OCI-LY7 (cell line): ENCODE data around the gene GALP.

Experiments
- EZH2phosphoT487 ChIP-seq: fragments of 200-600 bp; sonication (generic); IDR thresholded peaks from 2 replicates; pipeline ENCODE4 v1.6.1; 2018; ENCODE audit warnings: low read depth, borderline replicate concordance, mild to moderate bottlenecking, mixed run types, antibody characterized with exemption, low read length, moderate library complexity, mixed read lengths
- TF ChIP-seq, protein P1 (sequence below): fragments of 200-600 bp; sonication (generic); conservative IDR thresholded peaks from 2 replicates; pipeline ENCODE4 v1.5.1; 2014; ENCODE audit warnings: mild to moderate bottlenecking, antibody characterized with exemption, low read length, moderate library complexity, mixed read lengths

GRCh38 chr19:56161534-56161933 lies 14.3 kb upstream of the GALP start:
- TF ChIP-seq, protein P1, sequence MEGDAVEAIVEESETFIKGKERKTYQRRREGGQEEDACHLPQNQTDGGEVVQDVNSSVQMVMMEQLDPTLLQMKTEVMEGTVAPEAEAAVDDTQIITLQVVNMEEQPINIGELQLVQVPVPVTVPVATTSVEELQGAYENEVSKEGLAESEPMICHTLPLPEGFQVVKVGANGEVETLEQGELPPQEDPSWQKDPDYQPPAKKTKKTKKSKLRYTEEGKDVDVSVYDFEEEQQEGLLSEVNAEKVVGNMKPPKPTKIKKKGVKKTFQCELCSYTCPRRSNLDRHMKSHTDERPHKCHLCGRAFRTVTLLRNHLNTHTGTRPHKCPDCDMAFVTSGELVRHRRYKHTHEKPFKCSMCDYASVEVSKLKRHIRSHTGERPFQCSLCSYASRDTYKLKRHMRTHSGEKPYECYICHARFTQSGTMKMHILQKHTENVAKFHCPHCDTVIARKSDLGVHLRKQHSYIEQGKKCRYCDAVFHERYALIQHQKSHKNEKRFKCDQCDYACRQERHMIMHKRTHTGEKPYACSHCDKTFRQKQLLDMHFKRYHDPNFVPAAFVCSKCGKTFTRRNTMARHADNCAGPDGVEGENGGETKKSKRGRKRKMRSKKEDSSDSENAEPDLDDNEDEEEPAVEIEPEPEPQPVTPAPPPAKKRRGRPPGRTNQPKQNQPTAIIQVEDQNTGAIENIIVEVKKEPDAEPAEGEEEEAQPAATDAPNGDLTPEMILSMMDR, result no peak
- no peak for TF ChIP-seq EZH2phosphoT487
